ENCODE results near the gene TEAD2.

Gene TEAD2

DNA sequence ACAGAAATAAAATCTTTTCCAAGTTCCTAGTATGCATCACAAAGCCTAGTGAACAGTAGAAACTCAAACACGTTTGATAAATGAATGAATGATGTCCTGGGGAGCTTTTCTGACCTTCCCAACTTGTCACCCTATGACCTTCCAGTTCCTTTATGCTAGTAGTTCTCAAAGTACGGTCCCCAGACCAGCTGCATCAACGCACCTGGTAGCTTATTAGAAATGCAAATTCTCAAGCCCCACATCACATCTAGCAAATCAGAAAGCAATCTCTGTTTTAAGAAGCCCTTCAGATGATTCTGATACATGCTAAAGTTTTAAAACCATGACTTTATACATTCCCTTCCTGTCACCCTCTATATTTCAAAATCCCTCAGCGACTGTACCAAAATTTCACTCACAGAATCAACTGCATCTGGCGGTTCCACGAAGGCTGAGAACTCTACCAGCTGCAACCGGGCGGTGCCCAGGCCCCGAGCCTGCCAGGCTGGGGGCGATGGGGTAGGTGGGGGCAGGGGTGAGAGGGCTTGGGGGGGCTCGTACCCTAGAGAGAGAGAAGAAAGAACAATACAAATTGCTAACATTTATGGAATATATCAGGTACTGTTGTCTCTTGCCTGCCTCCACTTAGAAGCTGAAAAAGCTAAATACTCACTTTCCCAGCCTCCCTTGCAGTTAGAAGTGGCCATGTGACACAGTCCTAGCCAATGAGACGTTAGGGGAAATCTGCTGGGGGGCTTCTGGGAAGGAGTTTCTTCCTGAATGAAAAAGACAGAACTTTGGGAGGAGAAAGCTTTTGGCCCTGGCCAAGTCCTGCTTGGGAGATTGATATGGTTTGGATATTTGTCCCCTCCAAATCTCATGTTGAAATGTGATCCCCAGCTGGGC is 13.7 kb downstream of the TEAD2 start:
- no peak for DNase-seq (ENCODE audit: low read depth in 2 of 2)

DNA sequence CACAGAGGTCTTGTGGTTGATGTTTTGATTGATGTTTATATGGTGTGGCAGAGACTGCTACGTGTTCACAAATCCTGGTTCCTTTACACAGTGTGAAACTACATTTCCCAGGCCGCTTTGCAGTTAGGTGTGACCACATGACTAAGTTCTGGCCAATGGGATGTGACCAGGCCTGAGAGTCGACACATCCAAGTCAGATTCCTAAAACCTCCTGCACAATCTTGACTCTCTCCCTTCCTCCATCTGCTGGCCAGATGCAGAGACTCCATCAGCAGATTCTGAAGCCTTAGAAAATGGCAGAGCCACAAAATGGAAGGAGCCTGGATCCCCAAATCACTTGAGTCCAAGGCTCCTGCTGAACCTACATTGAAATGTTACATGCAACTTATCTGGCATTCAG is 14.4 kb downstream of the TEAD2 start:
- no peak for DNase-seq (ENCODE audit: low read depth in 2 of 2)

DNA sequence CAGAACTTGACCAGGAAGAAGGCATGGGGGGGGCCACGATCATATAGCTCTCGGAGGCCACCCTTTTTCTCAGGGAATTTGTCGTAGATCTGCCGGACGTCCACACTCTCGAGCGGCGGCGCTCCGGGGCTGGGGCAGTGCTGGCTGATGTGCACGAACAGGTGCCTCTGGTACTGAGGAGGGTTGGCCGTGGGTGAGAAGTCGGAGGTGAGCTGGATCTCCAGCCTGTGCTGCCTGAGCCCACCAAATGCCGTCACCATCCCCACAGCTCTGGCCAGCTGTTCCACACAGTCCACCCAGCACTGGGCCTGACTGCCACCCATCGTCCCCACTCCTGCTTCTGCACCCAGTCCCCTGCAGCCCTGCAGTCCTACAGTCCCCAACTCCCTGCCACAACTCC is 15.0 kb downstream of the TEAD2 start:
- no peak for DNase-seq (ENCODE audit: low read depth in 2 of 2)

DNA sequence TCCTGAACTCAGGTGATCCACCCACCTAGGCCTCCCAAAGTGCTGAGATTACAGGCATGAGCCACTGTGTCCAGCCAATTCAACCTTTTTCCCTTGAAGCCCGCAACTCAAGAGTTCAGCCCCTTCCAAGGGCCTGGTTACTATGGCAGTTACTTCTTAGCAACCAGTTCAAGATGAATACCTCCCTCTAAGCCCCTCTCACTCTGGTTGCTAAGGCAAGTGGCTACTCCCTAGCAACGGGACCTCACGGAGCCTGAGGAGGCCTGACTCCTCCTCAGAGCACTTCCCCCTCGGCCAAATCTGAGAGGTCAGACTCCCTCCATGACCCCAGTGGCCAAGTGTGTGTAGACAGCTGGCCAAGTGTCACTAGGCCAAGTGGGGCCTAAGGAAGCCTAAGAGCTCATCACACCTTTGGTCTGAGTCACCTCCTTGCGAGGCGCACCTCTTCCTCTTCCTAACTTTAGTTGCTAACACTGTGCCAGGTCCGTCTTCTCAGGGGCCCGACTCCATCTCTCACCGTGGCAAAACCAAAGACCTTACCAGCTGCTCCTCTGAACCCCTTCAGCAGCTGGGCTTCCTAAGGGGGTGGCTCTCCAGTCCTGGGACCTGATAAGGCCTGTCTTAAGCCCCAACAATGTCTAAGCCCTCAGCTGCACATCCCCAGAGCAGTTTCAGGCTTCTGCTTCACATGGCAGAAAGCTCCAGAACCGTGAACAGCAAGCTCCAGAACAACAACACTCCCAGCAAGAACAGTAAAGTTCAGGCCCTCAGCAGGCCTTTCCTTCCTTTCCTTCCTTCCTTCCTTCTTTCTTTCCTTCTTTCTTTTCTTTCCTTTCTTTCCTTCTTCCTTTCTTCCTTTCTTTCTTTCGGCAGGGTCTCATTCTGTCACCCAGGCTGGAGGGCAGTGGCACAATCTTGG is 17.5 kb downstream of the TEAD2 start:
- no peak for DNase-seq (ENCODE audit: low read depth in 2 of 2)

DNA sequence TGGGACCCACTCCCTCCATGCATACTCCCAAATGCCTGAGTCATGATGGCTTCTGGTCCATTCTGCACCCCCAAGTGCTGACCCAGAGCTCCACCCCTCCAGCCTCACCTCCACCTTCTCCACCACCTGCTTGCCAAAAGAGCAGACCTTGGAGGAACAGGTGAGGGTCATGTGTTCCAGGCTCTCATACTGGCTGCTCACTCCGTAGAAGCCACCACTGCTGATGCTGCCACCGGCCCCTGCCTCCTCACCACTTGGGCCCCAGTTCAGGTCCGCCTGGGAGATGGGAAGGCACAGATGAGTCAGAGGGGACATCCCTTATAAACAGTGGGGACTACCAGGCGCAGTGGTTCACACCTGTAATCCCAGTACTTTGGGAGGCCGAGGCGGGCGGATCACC is 19.1 kb downstream of the TEAD2 start:
- DNase-seq (ENCODE audit: low read depth in 2 of 2), result no peak

DNA sequence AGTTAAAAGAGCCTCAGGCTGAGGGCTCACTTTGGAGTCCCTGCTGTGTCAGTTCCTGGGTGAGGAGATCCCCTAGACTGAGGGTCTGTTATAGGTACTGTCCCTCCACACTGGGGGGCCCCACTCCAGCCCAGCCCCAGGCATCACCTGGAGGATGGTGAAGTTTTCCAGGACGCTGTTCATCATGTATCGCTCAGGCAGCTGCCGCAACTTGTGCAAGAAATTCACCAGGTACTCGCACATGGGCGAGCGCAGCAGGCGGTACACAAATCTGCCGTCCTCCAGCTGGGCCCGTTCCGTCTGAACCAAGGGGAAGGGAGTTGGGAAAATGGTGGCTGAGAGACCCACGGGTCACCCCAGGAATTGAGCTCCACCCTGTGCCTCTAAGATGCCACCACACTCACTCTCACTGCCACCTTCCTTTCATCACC is 19.9 kb downstream of the TEAD2 start:
- no peak for DNase-seq (ENCODE audit: low read depth in 2 of 2)

DNA sequence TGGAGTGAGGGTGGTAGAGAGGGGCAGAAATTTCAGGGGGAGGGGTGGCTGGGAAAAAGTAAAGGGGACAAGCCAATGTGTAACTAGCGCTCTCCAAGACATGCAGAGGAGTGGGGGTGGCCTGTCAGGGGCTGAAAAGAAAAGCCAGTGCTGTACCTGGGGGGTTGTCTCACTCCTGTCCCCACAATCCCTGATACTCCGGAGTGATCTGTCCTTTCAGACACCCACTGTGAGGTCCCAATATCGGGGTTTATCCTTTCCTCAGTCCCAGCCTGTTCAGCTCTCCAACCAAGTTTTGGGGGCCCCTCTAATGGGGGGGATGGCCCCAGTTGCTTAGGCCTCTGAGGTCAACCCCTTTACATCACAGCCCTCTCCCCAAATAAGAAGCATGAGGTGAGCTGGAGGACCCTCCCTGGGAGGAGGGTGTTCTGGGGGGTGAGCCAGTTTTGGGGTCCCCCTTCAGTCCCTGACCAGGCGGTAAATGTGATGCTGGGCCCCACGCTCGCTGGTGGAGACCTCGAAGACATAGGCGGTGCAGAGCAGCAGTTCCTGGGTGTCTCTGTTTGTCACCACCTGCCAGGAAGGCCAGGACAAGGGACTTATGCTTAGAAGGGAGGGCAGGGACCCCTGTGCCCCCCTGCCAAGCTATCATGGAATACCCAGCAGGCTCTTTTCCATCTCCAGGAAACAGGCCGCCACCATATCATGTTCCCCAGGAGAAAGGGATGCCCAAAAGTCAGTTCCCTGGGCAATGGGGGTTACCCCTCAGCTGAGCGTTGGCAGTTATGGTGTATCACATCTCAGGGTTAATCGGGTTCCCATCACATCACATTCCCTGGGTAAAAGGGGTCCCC is 21.1 kb downstream of the TEAD2 start:
- DNase-seq (ENCODE audit: low read depth in 2 of 2), result no peak

DNA sequence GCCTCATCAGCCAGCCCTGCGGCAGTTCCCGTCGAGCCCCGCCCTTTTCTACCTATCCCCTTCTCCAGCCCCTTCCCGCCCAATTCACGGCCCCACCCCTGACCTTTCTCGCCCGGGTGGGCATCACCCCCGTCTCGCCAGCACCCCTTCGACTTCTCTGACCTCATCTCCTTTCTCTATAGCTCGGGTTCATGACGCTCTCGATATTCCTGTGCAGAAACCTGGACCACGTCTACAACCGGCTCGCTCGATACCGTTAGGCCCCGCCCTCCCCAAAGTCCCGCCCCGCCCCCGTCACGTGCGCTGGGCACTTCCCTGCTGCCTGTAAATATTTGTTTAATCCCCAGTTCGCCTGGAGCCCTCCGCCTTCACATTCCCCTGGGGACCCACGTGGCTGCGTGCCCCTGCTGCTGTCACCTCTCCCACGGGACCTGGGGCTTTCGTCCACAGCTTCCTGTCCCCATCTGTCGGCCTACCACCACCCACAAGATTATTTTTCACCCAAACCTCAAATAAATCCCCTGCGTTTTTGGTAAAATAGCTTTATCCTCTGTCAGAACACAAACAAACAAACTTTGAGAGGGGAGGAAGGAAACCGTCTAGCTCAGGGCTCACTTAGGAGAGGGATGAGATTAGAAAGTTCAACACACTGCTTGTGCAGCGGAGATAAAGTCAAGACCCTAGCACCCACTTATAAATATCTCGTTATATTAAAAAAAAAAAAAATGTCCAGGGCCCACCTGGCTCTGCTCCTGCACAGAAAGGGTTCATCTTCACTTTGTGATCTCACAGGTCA is 21.9 kb downstream of the TEAD2 start:
- DNase-seq (ENCODE audit: low read depth in 2 of 2), result no peak

DNA sequence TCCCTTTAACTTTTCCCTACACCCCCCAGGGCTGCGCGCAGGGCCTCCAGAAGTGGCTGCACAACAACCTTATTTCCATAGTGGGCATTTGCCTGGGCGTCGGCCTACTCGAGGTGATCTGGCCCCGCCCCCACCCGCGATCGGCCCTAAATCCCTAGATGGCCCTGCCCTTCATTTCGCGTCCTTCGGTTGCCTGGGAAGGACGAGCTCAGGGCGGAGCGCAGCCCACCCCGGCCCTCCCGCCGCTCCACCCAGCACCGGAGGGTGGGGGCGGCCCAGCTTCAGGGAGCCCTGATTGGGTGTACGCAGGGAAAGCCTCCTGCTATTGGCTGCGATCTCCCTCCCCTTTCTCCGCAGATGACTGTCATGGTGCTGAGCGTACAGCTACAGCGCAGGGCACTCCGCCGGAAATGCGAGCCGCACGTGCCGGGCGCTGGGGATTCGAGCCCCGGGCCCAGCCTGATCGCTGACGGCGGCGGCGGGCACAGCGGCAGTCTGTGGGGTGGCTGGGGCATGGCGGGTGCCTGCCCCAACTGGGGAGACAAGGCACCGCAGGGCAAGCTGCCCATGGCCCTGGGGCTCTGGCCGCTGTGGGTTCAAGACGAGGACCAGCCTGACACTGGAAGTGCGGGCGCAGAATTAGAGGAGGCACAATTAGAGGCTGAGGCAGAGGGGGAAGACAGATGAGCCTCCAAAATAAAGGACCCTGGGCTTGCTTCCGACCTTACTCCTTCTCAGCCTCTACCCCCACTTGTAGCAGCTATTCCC is 22.7 kb downstream of the TEAD2 start:
- DNase-seq (ENCODE audit: low read depth in 2 of 2), result no peak

DNA sequence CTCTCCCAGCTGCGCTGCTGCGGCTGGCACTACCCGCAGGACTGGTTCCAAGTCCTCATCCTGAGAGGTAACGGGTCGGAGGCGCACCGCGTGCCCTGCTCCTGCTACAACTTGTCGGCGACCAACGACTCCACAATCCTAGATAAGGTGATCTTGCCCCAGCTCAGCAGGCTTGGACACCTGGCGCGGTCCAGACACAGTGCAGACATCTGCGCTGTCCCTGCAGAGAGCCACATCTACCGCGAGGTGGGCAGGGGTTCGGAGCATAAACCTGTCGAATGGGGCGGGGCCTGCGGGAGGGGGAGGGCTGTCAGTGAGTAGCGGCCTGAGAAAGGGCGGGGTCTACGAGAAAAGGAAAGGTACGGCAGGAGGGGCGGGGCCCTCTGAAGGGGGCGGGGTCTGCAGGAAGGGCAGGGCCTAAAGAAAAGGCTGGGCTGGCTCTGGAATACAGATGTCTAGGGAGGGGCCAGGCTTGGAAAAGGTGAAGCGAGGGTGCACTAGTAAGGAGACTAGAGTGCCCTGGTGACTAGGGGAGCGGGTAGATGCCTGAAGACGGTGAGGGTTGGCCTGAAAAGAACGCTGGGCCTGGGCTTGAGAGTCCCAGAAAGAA is 23.4 kb downstream of the TEAD2 start:
- DNase-seq (ENCODE audit: low read depth in 2 of 2), result no peak

DNA sequence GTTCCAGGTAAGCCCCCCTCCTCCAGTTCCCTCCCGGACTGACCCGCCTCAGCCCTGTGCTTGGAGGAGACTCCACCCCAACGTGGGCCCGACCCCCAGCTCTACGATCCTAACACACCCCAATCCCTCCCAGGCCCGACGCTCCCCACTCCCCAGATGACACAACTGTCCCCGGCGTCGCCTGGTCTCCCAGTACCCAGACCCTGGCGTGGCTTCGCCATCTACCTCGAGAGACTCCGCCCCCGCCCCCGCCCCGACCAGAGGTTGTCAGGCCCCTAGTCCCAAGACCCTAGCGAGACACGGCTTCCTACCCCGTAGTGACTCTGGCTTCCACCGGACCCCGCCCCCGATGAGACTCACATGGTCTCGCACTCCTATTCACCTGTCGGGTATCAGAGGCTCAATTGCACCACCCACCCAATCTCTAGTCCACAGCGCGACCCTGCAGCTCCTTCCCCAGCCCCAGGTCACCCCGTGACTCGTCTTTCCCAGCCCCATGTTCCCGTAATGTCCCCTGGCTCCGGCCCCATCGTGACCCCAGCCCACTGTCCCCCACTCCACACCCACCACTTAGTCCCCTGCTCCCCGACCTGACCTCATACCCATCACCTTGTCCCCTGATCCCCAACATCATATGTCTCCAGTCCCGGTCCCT is 24.1 kb downstream of the TEAD2 start:
- no peak for DNase-seq (ENCODE audit: low read depth in 2 of 2)

DNA sequence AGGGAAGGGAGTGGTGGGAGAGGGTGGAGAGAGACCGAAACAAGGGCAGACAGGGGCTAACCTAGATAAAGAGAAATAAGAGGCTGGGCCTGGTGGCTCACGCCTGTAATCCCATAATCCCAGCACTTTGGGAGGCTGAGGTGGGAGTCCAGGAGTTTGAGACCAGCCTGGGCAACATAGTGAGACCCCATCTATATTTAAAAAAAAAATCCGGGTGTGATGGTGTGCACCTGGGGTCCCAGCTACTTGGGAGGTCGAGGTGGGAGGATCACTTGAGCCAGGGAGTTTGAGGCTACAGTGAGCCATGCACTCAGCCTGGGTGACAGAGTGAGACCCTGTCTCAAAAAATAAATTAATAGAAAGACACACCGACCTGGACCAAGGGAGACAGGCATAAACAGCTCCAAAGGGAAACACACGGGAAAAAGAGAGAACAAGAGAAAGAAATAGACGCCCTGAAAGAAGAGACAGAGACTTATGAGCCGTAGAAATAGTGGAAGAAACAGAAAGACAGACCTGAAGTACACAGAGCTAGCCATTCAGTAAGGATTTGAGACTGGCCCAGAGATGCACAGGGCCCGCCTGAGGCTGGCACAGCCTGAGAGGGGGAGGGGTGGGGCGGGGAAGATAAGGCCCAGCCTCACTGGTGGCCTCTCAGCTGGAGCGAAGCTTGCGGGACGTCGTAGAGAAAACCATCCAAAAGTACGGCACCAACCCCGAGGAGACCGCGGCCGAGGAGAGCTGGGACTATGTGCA is 24.8 kb downstream of the TEAD2 start:
- DNase-seq (ENCODE audit: low read depth in 2 of 2), result no peak

DNA sequence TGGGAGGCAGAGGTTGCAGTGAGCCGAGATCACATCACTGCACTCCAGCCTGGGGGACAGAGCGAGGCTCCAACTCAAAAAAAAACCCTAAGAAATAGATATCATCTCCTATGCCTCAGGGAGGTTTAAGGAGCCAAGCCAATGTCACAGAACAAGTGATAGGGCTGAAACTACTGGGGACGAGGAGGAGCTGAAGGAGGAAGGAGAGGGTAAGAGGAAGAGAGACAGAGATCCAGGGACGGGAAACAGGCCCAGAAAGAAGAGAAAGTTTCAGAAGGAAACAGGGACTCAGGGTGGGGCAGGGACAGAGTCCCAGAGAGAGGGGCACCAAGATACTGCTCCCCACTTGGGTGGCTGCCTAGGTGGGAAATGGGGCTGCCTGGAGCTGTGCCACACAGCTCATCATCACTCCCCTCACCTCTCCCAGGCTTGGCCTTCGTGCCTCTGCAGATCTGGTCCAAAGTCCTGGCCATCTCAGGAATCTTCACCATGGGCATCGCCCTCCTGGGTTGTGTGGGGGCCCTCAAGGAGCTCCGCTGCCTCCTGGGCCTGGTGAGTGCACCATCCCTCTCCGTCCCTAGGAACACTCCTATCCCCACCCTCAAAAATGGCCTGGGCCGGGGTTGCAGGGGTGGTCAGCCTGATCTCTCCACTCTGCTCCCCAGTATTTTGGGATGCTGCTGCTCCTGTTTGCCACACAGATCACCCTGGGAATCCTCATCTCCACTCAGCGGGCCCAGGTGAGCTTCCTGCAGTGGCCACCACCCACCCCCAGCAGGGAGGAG is 25.5 kb downstream of the TEAD2 start:
- no peak for DNase-seq (ENCODE audit: low read depth in 2 of 2)

DNA sequence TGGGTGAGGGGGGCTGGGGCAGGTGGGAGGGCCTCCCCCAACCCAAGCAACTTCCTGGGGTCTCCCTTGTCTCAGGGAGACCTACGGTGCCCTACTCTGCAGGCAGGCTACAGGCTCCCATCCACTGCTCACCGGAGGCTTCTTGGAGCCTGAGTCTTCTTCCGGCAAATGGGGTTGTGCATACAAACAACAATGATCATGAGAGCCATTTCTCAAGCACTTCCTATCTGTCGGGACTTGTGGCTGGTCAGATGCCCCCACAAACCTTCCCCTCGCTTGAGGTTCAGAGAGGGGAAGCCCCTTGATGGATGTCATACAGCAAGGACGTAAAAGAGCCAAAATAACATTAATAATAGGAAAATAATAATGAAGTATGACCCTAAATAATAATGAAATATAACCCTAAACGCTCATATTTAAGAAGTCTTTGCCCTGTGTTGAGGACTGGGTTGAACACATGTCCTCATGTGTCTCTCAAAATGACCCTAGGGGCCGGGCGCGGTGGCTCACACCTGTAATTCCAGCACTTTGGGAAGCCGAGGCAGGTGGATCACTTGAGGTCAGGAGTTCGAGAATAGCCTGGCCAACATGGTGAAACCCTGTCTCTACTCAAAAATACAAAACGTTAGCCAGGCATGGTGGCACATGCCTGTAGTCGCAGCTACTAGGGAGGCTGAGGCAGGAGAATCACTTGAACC is 26.3 kb downstream of the TEAD2 start:
- DNase-seq (ENCODE audit: low read depth in 2 of 2), result no peak

DNA sequence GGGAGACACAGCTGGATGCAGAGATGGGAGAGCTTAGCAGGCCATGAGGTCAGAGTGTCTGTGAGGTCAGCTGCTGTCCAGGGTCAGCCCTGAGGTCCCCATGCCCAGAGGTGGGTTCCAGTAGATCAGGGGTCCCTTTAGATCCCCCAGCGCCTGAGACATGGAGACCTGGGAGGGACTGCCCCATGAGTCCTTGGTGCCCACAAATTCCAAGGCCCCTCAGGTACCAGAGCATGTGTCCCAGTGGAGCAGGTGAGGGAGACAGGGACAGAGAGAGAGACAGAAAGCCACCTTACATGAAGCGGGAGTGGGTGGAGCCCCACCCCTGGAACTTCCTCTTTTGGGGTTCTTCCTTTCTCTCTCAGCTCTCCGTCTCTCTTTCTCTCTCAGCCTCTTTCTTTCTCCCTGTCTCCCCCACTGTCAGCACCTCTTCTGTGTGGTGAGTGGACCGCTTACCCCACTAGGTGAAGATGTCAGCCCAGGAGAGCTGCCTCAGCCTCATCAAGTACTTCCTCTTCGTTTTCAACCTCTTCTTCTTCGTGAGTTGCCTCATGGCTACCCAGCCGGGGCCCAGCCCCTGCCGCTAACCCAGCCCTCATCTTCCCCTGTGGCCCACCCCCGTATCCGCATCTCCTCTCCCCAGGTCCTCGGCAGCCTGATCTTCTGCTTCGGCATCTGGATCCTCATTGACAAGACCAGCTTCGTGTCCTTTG is 27.0 kb downstream of the TEAD2 start, which contains the start of gene CD37:
Gene CD37, plus strand, starts transcription at position 336 of the 713 bp plus-strand sequence. Its CDS starts 135 bp downstream, at position 471.
- DNase-seq (ENCODE audit: low read depth in 2 of 2), result peak; percentile 19 to 39

DNA sequence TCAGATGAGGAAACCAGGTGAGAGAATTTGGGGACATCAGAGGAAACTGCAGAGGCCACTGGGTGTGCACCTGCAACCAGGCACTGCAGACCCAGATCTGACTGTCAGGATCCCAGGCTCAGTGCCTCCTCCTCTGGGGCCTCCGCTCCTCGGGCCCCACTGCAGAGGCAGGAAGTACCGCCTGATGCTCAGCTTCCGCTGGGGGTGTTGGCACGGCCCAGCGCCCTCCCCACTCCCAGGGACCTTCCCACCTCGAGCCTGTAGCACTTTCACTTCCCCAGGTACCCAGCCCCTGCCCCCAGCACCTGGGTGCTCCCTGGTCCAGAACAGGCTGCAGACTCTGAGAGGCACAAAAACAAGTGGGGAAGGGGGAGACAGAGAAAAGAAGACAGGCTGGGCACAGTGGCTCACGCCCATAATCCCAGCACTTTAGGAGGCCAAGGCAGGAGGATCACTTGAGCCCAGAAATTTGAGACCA is 28.4 kb downstream of the TEAD2 start:
- peak; percentile 43 to 51 for DNase-seq (ENCODE audit: low read depth in 2 of 2)
